OCI-LY7 (cell line): ENCODE results near the gene MAP3K7. TPM values are rescaled to one million over a fixed set of nuclear protein-coding genes. Genes with fewer than 3 reads are reported as not detected.

Experiments used
- BruUV-seq: library from RNA; stranded (reverse); fragments of 400-500 nt; replicated peaks from 2 replicates; lab custom pipeline; 2021; lab: Mats Ljungman, UMichigan
- CTCF ChIA-PET: fragments of 300-600 bp; sonication (Branson Sonifier 250); formaldehyde crosslinking; loops from one replicate; lab custom pipeline; 2022; ENCODE audit warnings: antibody characterized with exemption; ENCODE audit not compliant: unreplicated experiment; lab: Charles Lee
- POLR2A ChIA-PET: fragments of 300-600 bp; sonication (Branson Sonifier 250); formaldehyde crosslinking; loops from one replicate; lab custom pipeline; 2022; ENCODE audit warnings: antibody characterized with exemption; lab: Charles Lee
- DNase-seq: peaks from one replicate; pipeline ENCODE4 v3.0.0-alpha.2; 2015; ENCODE audit warnings: low spot score
- H2AFZ ChIP-seq: fragments of 200-600 bp; sonication (generic), shearing (Covaris generic); 2 replicates; pipeline ENCODE4 v1.6.1; 2014; ENCODE audit warnings: mild to moderate bottlenecking, antibody characterized with exemption, low read length, moderate library complexity
- H3K27ac ChIP-seq: fragments of 200-600 bp; sonication (generic); 2 replicates; pipeline ENCODE4 v1.5.1; 2014; ENCODE audit warnings: mixed run types, low read depth, mild to moderate bottlenecking, moderate library complexity, low read length, inconsistent platforms; ENCODE audit not compliant: poor library complexity, severe bottlenecking
- H3K36me3 ChIP-seq: fragments of 200-600 bp; sonication (generic); 2 replicates; pipeline ENCODE4 v1.6.1; 2014; ENCODE audit warnings: mild to moderate bottlenecking, antibody characterized with exemption, low read length, moderate library complexity, mixed read lengths; ENCODE audit not compliant: insufficient read depth
- H3K4me1 ChIP-seq: fragments of 200-600 bp; sonication (generic); 2 replicates; pipeline ENCODE4 v1.5.1; 2014; ENCODE audit warnings: mild to moderate bottlenecking, low read length; ENCODE audit not compliant: insufficient read depth, poor library complexity, severe bottlenecking
- H3K4me2 ChIP-seq: fragments of 200-600 bp; sonication (generic); 2 replicates; pipeline ENCODE4 v1.6.1; 2014; ENCODE audit warnings: mild to moderate bottlenecking, low read length
- H3K4me3 ChIP-seq: fragments of 200-600 bp; sonication (generic); 2 replicates; pipeline ENCODE4 v1.5.1; 2014; ENCODE audit warnings: mild to moderate bottlenecking, low read depth, low read length; ENCODE audit not compliant: poor library complexity, severe bottlenecking
- H3K79me2 ChIP-seq: fragments of 200-600 bp; sonication (generic); 2 replicates; pipeline ENCODE4 v1.6.1; 2016; ENCODE audit warnings: low read depth, mild to moderate bottlenecking, low read length, moderate library complexity, mixed read lengths; ENCODE audit not compliant: insufficient read depth
- H3K9me2 ChIP-seq: fragments of 200-600 bp; sonication (generic); 2 replicates; pipeline ENCODE4 v1.6.1; 2016; ENCODE audit warnings: mild to moderate bottlenecking, low read length, mixed read lengths; ENCODE audit not compliant: insufficient read depth
- H3K9me3 ChIP-seq: fragments of 200-600 bp; sonication (generic); 2 replicates; pipeline ENCODE4 v1.6.1; 2014; ENCODE audit warnings: mild to moderate bottlenecking, mixed run types, low read length, mixed read lengths
- H4K20me1 ChIP-seq: fragments of 200-600 bp; sonication (generic); 2 replicates; pipeline ENCODE4 v1.6.1; 2014; ENCODE audit warnings: mild to moderate bottlenecking, antibody characterized with exemption, low read length, moderate library complexity, mixed read lengths; ENCODE audit not compliant: insufficient read depth
- EZH2phosphoT487 ChIP-seq: fragments of 200-600 bp; sonication (generic); IDR thresholded peaks from 2 replicates; pipeline ENCODE4 v1.6.1; 2018; ENCODE audit warnings: low read depth, borderline replicate concordance, mild to moderate bottlenecking, mixed run types, antibody characterized with exemption, low read length, moderate library complexity, mixed read lengths
- intact Hi-C: fragments of 100-400 bp; cut with micrococcal nuclease; formaldehyde crosslinking; loops from one replicate; pipeline ENCODE4 v1.10.0; 2022; ENCODE audit not compliant: unreplicated experiment
- total RNA-seq, 2 experiments: library from RNA; depleted of rRNA in 1 of 2; stranded (reverse); fragments of >200 nt in 1 of 2; shearing (Covaris generic) in 1 of 2; gene quantifications; 2 replicates each; pipeline ENCODE4 v1.2.3, GENCODE V29; 2014 to 2022
- TF ChIP-seq, protein P1 (sequence below): fragments of 200-600 bp; sonication (generic); conservative IDR thresholded peaks from 2 replicates; pipeline ENCODE4 v1.5.1; 2014; ENCODE audit warnings: mild to moderate bottlenecking, antibody characterized with exemption, low read length, moderate library complexity, mixed read lengths

The MAP3K7 gene
- total RNA-seq, 2 experiments from 2014 or later: 29.5 to 45.7 TPM

DNA sequence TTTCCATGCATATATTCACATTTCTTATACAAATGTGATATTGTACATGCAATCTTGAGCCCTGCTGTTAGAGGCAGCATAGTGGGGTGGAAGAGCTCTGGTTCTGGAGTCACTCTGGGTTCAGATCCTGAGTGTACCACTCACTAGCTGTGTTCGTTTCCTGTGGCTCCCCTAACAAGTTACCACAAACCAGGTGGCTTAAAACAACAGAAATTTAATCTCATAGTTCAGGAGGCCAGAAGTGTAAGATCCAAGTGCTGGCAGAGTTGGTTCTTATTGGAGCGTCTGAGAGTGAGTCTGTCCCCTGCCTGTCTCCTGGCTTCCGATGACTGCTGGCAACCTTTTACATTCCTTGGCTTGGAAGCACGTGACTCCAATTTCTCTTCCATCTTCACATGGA, 115.6 kb downstream of the MAP3K7 start:
- no peaks in the 10 kb centered on the region for H3K79me2 ChIP-seq
- CTCF ChIA-PET: no interaction called here
- H3K4me2 ChIP-seq: no peak overlapping the region
- no peaks in the 10 kb centered on the region for H3K36me3 ChIP-seq
- no TSS peak for BruUV-seq
- TF ChIP-seq, protein P1, sequence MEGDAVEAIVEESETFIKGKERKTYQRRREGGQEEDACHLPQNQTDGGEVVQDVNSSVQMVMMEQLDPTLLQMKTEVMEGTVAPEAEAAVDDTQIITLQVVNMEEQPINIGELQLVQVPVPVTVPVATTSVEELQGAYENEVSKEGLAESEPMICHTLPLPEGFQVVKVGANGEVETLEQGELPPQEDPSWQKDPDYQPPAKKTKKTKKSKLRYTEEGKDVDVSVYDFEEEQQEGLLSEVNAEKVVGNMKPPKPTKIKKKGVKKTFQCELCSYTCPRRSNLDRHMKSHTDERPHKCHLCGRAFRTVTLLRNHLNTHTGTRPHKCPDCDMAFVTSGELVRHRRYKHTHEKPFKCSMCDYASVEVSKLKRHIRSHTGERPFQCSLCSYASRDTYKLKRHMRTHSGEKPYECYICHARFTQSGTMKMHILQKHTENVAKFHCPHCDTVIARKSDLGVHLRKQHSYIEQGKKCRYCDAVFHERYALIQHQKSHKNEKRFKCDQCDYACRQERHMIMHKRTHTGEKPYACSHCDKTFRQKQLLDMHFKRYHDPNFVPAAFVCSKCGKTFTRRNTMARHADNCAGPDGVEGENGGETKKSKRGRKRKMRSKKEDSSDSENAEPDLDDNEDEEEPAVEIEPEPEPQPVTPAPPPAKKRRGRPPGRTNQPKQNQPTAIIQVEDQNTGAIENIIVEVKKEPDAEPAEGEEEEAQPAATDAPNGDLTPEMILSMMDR: no peak
- no peak for TF ChIP-seq EZH2phosphoT487
- no peaks in the 10 kb centered on the region for H4K20me1 ChIP-seq
- no peaks in the 10 kb centered on the region for H3K9me2 ChIP-seq
- no peak for DNase-seq
- no peak overlapping the region for H2AFZ ChIP-seq
- peaks cover 11% of the 10 kb centered on the region for H3K4me1 ChIP-seq
- H3K4me3 ChIP-seq: no peak overlapping the region
- POLR2A ChIA-PET: interaction anchor here (0.6 kb wide), 1 partner anchor 18 kb away, joined by 3 read pairs; no protein-coding TSS in a partner anchor
- intact Hi-C loops: loop anchor here (10.0 kb wide), 1 partner anchor 286 kb away; no protein-coding TSS in a partner anchor
- H3K9me3 ChIP-seq: no peaks in the 10 kb centered on the region
- no peak overlapping the region for H3K27ac ChIP-seq

DNA sequence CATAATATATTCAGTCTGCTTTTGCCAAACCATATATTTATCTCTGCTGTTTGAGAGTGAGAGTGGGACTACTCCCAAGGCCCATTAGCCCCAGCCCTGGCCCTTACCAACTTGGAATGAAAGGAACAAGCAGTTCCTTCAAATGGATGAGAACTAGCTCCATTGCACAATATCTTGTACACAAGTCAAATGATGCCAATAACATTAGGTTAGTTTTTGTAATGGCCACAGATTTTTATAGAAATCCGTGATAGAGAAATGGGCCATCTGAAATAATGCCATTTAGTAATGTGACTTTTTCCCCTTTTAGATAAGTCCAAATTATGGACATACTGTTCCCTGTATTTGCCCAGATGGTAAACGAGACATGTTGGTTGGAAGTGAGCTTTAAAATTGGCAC, 117.0 kb downstream of the MAP3K7 start:
- H2AFZ ChIP-seq: no peak overlapping the region
- H3K4me3 ChIP-seq: no peak overlapping the region
- no peaks in the 10 kb centered on the region for H3K79me2 ChIP-seq
- TF ChIP-seq, protein P1: no peak
- no peak for TF ChIP-seq EZH2phosphoT487
- intact Hi-C loops: loop anchor here (10.0 kb wide), 1 partner anchor 285 kb away; no protein-coding TSS in a partner anchor
- no peak overlapping the region for H3K4me2 ChIP-seq
- H4K20me1 ChIP-seq: no peaks in the 10 kb centered on the region
- ChIA-PET CTCF (interaction anchor here (0.8 kb wide), 1 partner anchor 9 kb away, joined by 3 read pairs; no protein-coding TSS in a partner anchor), POLR2A (interaction anchor here (0.5 to 1.2 kb wide), 3 partner anchors 10 to 87 kb away, joined by 3 read pairs; no protein-coding TSS in a partner anchor)
- H3K4me1 ChIP-seq: peaks cover 10% of the 10 kb centered on the region
- BruUV-seq: no TSS peak
- no peaks in the 10 kb centered on the region for H3K9me3 ChIP-seq
- no peak overlapping the region for H3K27ac ChIP-seq
- no peak for DNase-seq
- no peaks in the 10 kb centered on the region for H3K36me3 ChIP-seq
- no peaks in the 10 kb centered on the region for H3K9me2 ChIP-seq

DNA sequence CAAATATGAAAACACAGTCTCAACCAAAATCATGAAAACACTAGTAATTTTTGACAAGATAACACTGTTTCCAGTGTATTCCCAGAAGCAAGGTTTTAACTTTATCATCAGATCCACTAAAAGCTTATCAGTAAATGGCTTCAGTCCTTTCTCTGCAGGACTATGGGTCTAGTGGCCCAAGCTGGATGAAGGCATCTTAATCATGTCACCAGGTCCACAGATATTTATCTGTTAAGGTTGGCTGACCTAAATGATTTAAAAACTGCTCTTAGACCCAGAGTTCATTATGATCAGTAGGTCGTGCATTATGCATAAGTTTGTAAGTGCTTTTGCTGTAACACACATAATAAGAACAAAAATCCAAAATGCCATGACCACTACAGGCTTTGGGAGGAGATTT, 118.0 kb downstream of the MAP3K7 start:
- H2AFZ ChIP-seq: no peak overlapping the region
- no peaks in the 10 kb centered on the region for H3K79me2 ChIP-seq
- no peaks in the 10 kb centered on the region for H3K9me2 ChIP-seq
- CTCF ChIA-PET: no interaction called here
- no peaks in the 10 kb centered on the region for H4K20me1 ChIP-seq
- H3K9me3 ChIP-seq: no peaks in the 10 kb centered on the region
- POLR2A ChIA-PET: no interaction called here
- DNase-seq: no peak
- H3K4me1 ChIP-seq: peaks cover 9% of the 10 kb centered on the region
- H3K4me3 ChIP-seq: no peak overlapping the region
- no peak overlapping the region for H3K4me2 ChIP-seq
- no peak overlapping the region for H3K27ac ChIP-seq
- intact Hi-C loops: no loop called here
- TF ChIP-seq EZH2phosphoT487: no peak
- TF ChIP-seq, protein P1: no peak
- BruUV-seq: no TSS peak
- no peaks in the 10 kb centered on the region for H3K36me3 ChIP-seq
